GM23338 (cell line): ENCODE results near the gene IL11RA. TPM values are rescaled to one million over a fixed set of nuclear protein-coding genes. Genes with fewer than 3 reads are reported as not detected.
A peak's percentile ranks its signal among the peaks of the same experiment; 100 is the strongest.

Experiments used
- ATAC-seq: fragments of 200-7000 bp; cut with Tn5 transposase; 3 replicates; pipeline ENCODE4 v1.9.1; 2020
- DNase-seq: peaks from one replicate; pipeline ENCODE4 v3.0.0-alpha.2; 2015; ENCODE audit warnings: low spot score
- H2AFZ ChIP-seq: fragments of 200-600 bp; sonication (generic); 2 replicates; pipeline ENCODE4 v1.8.0; 2016; ENCODE audit warnings: antibody characterized with exemption, mild to moderate bottlenecking, moderate library complexity
- H3F3A ChIP-seq: fragments of 200-600 bp; sonication (generic); replicated peaks from 2 replicates; pipeline ENCODE4 v1.8.0; 2017; ENCODE audit warnings: antibody characterized with exemption, mixed run types, low read depth
- H3K27ac ChIP-seq: fragments of 200-600 bp; sonication (generic); 2 replicates; pipeline ENCODE4 v1.6.1; 2016; ENCODE audit warnings: low read depth
- H3K27me3 ChIP-seq: fragments of 200-600 bp; sonication (generic); 2 replicates; pipeline ENCODE4 v1.8.0; 2016; ENCODE audit warnings: mild to moderate bottlenecking, mixed run types, moderate library complexity; ENCODE audit not compliant: insufficient read depth
- H3K36me3 ChIP-seq: fragments of 200-600 bp; sonication (generic); 2 replicates; pipeline ENCODE4 v1.8.0; 2016; ENCODE audit warnings: mild to moderate bottlenecking; ENCODE audit not compliant: insufficient read depth
- H3K4me1 ChIP-seq: fragments of 200-600 bp; sonication (generic); 2 replicates; pipeline ENCODE4 v1.8.0; 2016; ENCODE audit warnings: mild to moderate bottlenecking, moderate library complexity; ENCODE audit not compliant: insufficient read depth
- H3K4me2 ChIP-seq: fragments of 200-600 bp; sonication (generic); 2 replicates; pipeline ENCODE4 v1.7.1; 2017; ENCODE audit warnings: mixed run types
- H3K4me3 ChIP-seq: fragments of 200-600 bp; sonication (generic); 2 replicates; pipeline ENCODE4 v1.6.1; 2016; ENCODE audit warnings: mixed run types
- H3K79me2 ChIP-seq: fragments of 200-600 bp; sonication (generic); replicated peaks from 2 replicates; pipeline ENCODE4 v1.8.0; 2017; ENCODE audit warnings: mild to moderate bottlenecking; ENCODE audit not compliant: insufficient read depth
- H3K9me2 ChIP-seq: fragments of 200-600 bp; sonication (generic); 2 replicates; pipeline ENCODE4 v1.8.0; 2017; ENCODE audit not compliant: insufficient read depth
- H4K20me1 ChIP-seq: fragments of 200-600 bp; sonication (generic); replicated peaks from 2 replicates; pipeline ENCODE4 v1.8.0; 2017; ENCODE audit warnings: mild to moderate bottlenecking; ENCODE audit not compliant: insufficient read depth
- H3K27ac Mint-ChIP-seq: 2 replicates; pipeline ENCODE4 v1.8.0; 2020; ENCODE audit warnings: inconsistent platforms, mild to moderate bottlenecking, moderate library complexity, mixed read lengths
- H3K27me3 Mint-ChIP-seq: 3 replicates; pipeline ENCODE4 v1.8.0; 2022; ENCODE audit warnings: low read depth, mild to moderate bottlenecking, moderate library complexity, mixed read lengths, inconsistent platforms; ENCODE audit not compliant: insufficient read depth, poor library complexity
- H3K36me3 Mint-ChIP-seq: 3 replicates; pipeline ENCODE4 v1.8.0; 2021; ENCODE audit warnings: low read depth, mild to moderate bottlenecking, inconsistent platforms, moderate library complexity, mixed read lengths
- H3K4me1 Mint-ChIP-seq: 3 replicates; pipeline ENCODE4 v1.8.0; 2020; ENCODE audit warnings: mild to moderate bottlenecking, inconsistent platforms, mixed read lengths
- H3K4me3 Mint-ChIP-seq: 3 replicates; pipeline ENCODE4 v1.8.0; 2021; ENCODE audit warnings: moderate library complexity, mild to moderate bottlenecking, inconsistent platforms, mixed read lengths
- H3K9me3 Mint-ChIP-seq: 3 replicates; pipeline ENCODE4 v1.8.0; 2020; ENCODE audit warnings: moderate library complexity, mild to moderate bottlenecking, inconsistent platforms, mixed read lengths
- CREB1 ChIP-seq: fragments of 250-450 bp; sonication (Bioruptor Pico); IDR thresholded peaks from 2 replicates; pipeline ENCODE4 v1.5.0; 2020; ENCODE audit warnings: low read depth, mild to moderate bottlenecking, moderate library complexity
- EZH2phosphoT487 ChIP-seq: fragments of 200-600 bp; sonication (generic); IDR thresholded peaks from one replicate; pipeline ENCODE4 v1.8.1; 2018; ENCODE audit warnings: antibody characterized with exemption; ENCODE audit not compliant: unreplicated experiment
- JUNB ChIP-seq: IDR thresholded peaks from one replicate; pipeline ENCODE4 v1.6.1; 2016; ENCODE audit warnings: antibody characterized with exemption; ENCODE audit not compliant: unreplicated experiment
- NANOG ChIP-seq: IDR thresholded peaks from 2 replicates; pipeline ENCODE4 v1.6.1; 2016; ENCODE audit warnings: antibody characterized with exemption, borderline replicate concordance
- POLR2AphosphoS5 ChIP-seq: IDR thresholded peaks from 2 replicates; pipeline ENCODE4 v1.6.1; 2016; ENCODE audit warnings: antibody characterized with exemption, low read depth
- REST ChIP-seq: IDR thresholded peaks from one replicate; pipeline ENCODE4 v1.6.1; 2018; ENCODE audit warnings: antibody characterized with exemption; ENCODE audit not compliant: unreplicated experiment
- ZNF331 ChIP-seq: fragments of 250-450 bp; sonication (Bioruptor Pico); IDR thresholded peaks from 2 replicates; pipeline ENCODE4 v1.5.0; 2020; ENCODE audit warnings: low read depth, mild to moderate bottlenecking, moderate library complexity
- polyA plus RNA-seq: library from polyadenylated mRNA; unstranded; fragments of >200 nt; fragmentation: Nextera tagmentation; extraction: Ambion mirVana; gene quantifications from 2 replicates; pipeline ENCODE4 v1.2.1, GENCODE V29; 2016
- total RNA-seq: library from RNA; depleted of rRNA; stranded (reverse); fragments of >200 nt; shearing (Covaris generic); gene quantifications from 2 replicates; pipeline ENCODE4 v1.2.3, GENCODE V29; 2014
- TF ChIP-seq, protein P1 (sequence below), 2 experiments: fragments of 200-600 bp in 1 of 2; sonication (generic) in 1 of 2; conservative IDR thresholded peaks; 2 replicates each; pipeline versions ENCODE4 v1.5.1 to v1.6.1; 2016 to 2017; ENCODE audit warnings: antibody characterized with exemption in 2 of 2, low read depth in 2 of 2, mild to moderate bottlenecking in 2 of 2, moderate library complexity in 1 of 2

The IL11RA gene
- total and polyA plus RNA-seq, 2 experiments from 2014 or later = 3.1 to 5.8 TPM

GRCh38 chr9:34665381-34666250, 13.6 kb downstream of the IL11RA start:
- Mint-ChIP-seq H3K4me3 (peak overlapping the region; percentile 82), H3K27ac (peak overlapping the region; percentile 98), H3K9me3 (peaks cover 15% of the 10 kb centered on the region), H3K36me3 (peaks cover 27% of the 10 kb centered on the region), H3K4me1 (peaks cover 8% of the 10 kb centered on the region), H3K27me3 (peaks cover 14% of the 10 kb centered on the region)
- Histone ChIP-seq H3K27me3 (no peaks in the 10 kb centered on the region), H3K27ac (peak overlapping the region; percentile 99), H3K4me1 (peaks cover 3% of the 10 kb centered on the region), H3K9me2 (no peaks in the 10 kb centered on the region), H2AFZ (peak overlapping the region; percentile 99), H3F3A (no peaks in the 10 kb centered on the region), H3K36me3 (no peaks in the 10 kb centered on the region), H3K79me2 (peaks cover 8% of the 10 kb centered on the region; the same call in 1 of the 2 replicates), H3K4me3 (peak overlapping the region; percentile 98), H4K20me1 (peaks cover 3% of the 10 kb centered on the region; the same call in 1 of the 2 replicates), H3K4me2 (peak overlapping the region; percentile 100)
- TF ChIP-seq REST = no peak
- peak; percentile 97 for TF ChIP-seq CREB1
- TF ChIP-seq POLR2AphosphoS5 = peak; percentile 84
- ATAC-seq (peak; percentile 77), DNase-seq (peak; percentile 99)

DNA sequence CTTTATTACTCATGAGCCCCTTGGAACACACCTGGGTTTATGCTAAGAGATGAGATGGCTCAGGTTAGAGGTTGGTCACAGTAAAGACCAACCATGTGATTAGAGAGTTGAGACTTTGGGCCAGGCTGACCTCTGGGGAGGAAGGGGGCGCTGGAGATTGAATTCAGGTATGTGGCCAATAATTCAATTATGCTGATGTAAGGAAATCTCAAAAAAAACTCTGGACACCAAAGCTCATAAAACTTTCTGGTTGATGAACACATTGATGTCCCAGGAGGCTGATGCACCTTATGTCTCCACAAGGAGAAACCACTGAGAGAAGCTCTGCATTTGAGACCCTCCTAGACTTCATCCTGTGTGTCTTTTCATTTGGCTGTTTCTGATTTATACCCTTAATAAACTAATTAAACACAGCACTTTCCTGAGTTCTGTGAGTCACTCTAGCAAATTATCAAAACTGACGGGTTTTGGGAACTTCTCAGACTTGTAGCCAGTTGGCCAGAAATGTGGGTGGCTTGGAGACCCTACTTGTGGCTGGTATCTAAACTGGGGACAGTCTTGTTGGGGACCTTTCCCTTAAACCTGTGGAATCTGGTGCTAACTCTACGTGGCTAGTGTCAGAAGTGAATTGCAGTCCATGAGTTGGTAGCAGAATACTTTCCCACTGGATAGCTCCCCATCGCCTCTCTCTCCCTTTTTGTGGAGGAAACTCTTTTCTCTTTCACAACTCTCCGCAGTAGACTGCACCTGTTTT, 18.0 kb downstream of the IL11RA start:
- peaks cover 9% of the 10 kb centered on the region for H3K27me3 Mint-ChIP-seq
- H3K27ac Mint-ChIP-seq = no peak overlapping the region
- H3K36me3 Mint-ChIP-seq = peaks cover 27% of the 10 kb centered on the region
- Histone ChIP-seq H3K79me2 (peaks cover 8% of the 10 kb centered on the region; the same call in 1 of the 2 replicates), H3K4me3 (no peak overlapping the region), H2AFZ (no peak overlapping the region), H3K4me1 (no peaks in the 10 kb centered on the region), H3K9me2 (no peaks in the 10 kb centered on the region), H3K27ac (no peak overlapping the region), H3K4me2 (no peak overlapping the region), H3K27me3 (no peaks in the 10 kb centered on the region), H3F3A (no peaks in the 10 kb centered on the region), H3K36me3 (no peaks in the 10 kb centered on the region), H4K20me1 (peaks cover 3% of the 10 kb centered on the region; the same call in 1 of the 2 replicates)
- H3K4me1 Mint-ChIP-seq = peaks cover 3% of the 10 kb centered on the region; the same call in 1 of the 3 replicates
- DNase-seq (no peak), ATAC-seq (no peak)
- H3K4me3 Mint-ChIP-seq = no peak overlapping the region
- no peak for TF ChIP-seq POLR2AphosphoS5
- no peak for TF ChIP-seq ZNF331 (CRISPR knock-in tag)
- no peak for TF ChIP-seq EZH2phosphoT487
- no peak for TF ChIP-seq CREB1
- no peak for TF ChIP-seq NANOG
- no peak for TF ChIP-seq JUNB
- TF ChIP-seq, protein P1, sequence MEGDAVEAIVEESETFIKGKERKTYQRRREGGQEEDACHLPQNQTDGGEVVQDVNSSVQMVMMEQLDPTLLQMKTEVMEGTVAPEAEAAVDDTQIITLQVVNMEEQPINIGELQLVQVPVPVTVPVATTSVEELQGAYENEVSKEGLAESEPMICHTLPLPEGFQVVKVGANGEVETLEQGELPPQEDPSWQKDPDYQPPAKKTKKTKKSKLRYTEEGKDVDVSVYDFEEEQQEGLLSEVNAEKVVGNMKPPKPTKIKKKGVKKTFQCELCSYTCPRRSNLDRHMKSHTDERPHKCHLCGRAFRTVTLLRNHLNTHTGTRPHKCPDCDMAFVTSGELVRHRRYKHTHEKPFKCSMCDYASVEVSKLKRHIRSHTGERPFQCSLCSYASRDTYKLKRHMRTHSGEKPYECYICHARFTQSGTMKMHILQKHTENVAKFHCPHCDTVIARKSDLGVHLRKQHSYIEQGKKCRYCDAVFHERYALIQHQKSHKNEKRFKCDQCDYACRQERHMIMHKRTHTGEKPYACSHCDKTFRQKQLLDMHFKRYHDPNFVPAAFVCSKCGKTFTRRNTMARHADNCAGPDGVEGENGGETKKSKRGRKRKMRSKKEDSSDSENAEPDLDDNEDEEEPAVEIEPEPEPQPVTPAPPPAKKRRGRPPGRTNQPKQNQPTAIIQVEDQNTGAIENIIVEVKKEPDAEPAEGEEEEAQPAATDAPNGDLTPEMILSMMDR (conservative IDR thresholded peaks at IDR 0.05; ENCODE audit: low read depth in 2 of 2) = no peak
- peaks cover 15% of the 10 kb centered on the region for H3K9me3 Mint-ChIP-seq
